ENCODE measurements around the gene FAHD2A.
"Not testable (repeated sequence)": the region's sequence is repeated elsewhere in the genome, so short reads cannot be mapped to it uniquely, and the experiment has no call there.

Gene FAHD2A

DNA sequence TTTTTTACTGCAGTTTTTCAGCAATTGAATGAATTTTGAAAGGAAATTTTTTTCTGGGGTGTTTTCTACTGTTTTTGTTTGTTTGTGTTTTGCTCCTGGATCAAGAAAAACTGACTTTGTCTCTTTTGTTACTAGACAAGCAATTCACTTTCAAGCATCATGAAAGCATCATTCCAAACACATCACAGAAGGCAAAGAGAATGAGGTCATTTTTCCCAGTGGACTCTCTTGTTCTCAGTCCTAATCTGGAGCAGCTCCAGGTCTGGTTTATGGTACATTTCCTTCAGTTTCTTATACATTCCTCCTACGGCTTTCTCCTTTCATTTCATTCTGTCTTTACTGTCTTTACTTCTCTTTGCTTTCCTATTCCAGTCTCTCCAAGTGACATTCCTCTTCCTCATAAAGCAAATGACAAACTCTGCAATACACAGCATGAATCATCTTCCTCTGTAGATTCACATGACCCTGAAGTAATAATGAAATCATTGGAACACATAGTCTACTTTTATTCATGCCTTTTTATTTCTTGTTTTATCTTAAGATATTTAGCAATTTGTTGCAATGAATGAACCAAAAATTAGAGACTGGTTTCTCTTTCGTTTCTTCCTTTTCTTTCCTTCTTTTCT lies 40.1 kb downstream of the FAHD2A start:
- DNase-seq, result not testable (repeated sequence)

DNA sequence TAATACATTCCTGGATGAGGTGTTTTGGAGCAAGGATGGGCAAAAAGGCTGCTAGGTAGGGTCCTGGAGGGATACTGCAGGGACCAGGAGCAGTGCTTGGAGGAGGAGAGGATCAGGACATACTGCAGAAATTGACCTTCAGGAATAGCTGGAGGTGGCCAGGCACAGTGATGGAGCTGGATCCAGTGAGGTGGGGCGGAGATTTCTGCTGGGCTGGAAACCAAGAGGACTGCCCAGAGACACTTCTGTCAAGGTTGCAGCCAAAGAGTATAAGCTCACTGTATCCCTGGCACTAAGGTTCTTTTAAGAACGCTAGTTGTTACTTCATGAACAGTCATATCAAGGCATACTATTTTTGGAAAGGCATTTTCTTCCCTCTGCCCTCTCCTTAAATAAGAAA lies 42.8 kb downstream of the FAHD2A start:
- DNase-seq, result not testable (repeated sequence)

DNA sequence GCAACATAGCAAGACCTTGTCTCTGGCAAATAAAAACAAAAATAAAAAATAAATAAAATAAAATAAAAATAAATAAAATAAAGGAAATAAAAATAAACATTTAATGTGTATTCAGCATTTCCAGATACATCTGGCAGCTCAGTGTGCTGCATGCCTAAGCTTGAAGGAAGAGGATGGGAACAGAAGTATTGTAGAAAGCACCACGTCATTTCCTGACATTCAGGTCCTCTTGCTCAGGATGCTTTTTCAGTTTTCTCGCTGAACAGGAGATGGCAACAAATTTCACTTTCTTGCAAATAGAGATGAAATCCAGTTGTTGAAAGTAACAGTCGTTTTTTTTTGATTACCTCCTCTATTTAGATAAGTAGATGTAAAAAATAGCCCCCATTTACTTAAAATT lies 60.8 kb downstream of the FAHD2A start:
- DNase-seq, result not testable (repeated sequence)
